Central memory CD4-positive, alpha-beta T cell (primary cell): Measurements from ENCODE around the gene KIFAP3.
"Not testable (repeated sequence)": the region's sequence is repeated elsewhere in the genome, so short reads cannot be mapped to it uniquely, and the experiment has no call there.

Source experiments
- DNase-seq: peaks from one replicate; pipeline ENCODE4 v3.0.0; 2022

The KIFAP3 gene

GRCh38 chr1:170063109-170063826 lies 11.2 kb downstream of the KIFAP3 start:
- no peak for DNase-seq

DNA sequence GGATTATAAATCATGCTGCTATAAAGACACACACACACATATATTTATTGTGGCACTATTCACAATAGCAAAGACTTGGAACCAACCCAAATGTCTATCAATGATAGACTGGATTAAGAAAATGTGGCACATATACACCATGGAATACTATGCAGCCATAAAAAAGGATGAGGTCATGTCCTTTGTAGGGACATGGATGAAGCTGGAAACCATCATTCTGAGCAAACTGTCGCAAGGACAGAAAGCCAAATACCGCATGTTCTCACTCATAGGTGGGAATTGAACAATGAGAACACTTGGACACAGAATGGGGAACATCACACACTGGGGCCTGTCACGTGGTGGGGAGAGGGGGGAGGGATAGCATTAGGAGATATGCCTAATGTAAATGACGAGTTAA lies 12.8 kb downstream of the KIFAP3 start:
- not testable (repeated sequence) for DNase-seq

GRCh38 chr1:170060015-170060520 lies 14.4 kb downstream of the KIFAP3 start:
- DNase-seq = not testable (repeated sequence)

DNA sequence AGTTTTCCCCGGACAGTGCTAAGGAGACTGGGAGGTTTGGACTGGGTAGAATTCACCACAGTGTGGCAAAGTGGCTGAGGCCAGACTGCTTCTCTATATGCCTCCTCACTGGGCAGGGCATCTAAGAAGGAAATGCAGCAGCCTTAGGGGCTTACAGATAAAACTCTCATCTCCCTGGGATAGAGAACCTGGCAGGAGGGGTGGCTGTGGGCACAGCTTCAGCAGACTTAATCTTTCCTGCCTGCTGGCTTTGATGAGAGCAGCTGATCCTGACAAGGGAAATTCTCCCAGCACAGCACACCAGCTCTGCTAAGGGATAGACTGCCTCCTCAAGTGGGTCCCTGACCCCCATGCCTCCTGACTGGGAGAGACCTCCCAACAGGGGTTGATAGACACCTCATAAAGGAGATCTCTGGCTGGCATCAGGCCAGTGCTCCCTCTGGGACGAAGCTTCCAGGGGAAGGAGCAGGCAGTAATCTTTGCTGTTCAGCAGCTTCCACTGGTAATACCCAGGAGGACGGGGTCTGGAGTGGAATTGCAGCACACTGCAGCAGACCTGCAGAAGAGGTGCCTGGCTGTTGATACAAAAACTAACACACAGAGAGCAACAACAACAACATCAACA lies 25.2 kb downstream of the KIFAP3 start:
- DNase-seq = no peak

DNA sequence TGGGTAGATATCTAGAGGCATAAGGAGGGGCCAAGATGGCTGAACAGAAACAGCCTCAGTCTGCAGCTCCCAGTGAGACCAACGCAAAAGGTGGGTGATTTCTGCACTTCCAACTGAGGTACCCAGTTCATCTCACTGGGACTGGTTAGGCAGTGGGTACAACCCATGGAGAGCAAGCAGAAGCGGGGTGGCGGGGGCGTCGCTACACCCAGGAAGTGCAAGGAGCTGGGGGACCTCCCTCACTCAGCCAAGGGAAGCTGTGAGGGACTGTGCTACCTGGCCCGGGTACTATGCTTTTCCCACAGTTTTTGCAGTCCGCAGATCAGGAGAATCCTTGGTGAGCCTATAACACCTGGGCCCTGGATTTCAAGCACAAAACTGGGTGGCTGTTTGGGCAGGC lies 26.0 kb downstream of the KIFAP3 start:
- no peak for DNase-seq

DNA sequence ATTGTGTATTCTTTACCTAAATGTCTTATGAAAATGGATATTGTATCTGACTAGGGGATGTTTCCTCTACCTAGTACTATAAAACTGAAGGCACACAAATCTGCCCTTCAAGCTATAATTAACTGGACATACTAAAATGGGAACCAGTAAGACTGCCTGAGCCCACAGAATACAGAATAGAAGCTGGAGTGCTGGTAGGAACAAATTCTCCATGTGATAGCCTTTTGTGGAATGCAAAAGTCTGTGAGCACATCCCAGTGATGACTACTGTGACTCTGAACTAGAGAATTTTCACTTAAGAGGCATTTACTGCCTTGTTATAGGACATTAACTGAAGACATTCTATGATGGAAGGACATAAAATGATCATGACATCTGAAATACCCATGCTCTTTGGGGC lies 30.3 kb downstream of the KIFAP3 start:
- DNase-seq = no peak

- no peak for DNase-seq
Measured at GRCh38 chr1:170041423-170042192, 32.9 kb downstream of the KIFAP3 start.

DNA sequence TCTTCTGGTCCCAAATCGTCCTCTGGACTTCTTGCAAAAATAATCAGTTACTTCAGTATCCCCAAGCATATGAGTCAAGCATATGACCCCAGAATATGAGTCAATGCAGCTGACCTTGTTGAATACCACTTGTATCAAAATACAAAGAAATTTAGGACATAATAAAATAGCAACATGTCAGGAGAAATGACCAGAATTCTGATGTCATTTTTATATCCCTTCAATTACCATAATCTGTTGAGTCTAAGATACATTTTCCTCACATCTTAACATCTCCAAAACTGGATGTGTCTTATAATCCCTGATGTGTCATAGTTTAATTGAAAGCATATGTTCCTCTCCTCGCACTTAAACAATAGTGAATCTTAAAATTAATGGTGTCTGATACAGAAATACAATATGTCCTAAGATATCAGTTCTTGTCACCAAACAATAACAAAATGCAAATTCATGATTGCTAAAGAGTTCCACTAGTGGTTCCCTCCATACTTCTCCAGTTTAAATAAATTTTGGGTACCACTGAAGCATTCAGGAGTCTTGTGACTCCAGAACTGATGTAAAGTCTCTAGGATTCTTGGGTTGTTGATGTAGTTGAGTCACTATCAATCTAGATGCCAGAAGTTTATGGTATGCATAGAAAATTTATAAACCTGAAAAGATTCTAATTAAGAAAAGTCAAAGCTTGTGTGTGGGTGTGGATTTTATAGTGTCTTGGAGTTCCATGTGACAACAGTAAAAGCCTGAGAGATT lies 41.8 kb downstream of the KIFAP3 start:
- no peak for DNase-seq

- DNase-seq = no peak
Measured at GRCh38 chr1:170030212-170030611, 44.3 kb downstream of the KIFAP3 start.

- DNase-seq = no peak
Measured at GRCh38 chr1:170027760-170028159, 46.7 kb downstream of the KIFAP3 start.

- no peak for DNase-seq
Measured at GRCh38 chr1:170020859-170021258, 53.6 kb downstream of the KIFAP3 start.

DNA sequence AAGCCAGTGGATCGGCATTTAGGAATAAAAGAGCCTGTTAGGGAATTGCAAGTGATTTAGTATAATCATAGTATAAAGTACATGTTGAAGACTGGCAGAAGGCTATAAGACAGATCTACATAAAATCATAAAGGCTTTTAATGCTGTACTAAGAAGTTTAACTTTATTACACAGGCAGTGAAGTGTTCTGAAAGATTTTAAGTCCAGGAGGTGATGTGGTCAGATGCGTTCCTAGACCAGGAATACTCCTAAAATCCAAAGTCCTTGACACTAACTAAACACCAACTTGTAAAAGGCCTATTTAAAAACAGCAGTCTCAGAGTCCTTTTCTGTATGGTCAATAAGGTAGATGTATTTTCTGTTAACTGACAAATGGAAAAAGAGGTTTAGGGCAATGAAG lies 57.0 kb downstream of the KIFAP3 start:
- DNase-seq = no peak

GRCh38 chr1:170012920-170013319 lies 61.6 kb downstream of the KIFAP3 start:
- DNase-seq = no peak

DNA sequence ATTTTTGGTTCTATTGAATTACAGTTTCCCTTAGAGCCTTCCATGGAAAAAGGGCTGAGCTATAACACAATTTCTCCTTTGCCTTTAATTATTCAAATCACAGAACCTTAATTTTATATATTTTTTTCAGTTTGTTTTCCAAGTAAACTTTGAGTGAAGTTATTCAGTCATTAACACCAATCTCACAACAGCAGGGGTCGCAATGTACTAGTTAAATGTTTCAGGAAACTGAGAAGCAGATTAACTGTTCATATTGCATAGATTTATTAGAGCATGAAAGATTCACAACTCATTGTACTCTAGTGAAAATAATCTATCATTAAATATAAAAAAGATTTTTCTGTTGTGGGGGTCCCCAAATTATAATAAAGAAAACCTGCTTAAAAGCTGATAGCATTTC lies 64.1 kb downstream of the KIFAP3 start:
- DNase-seq = no peak

DNA sequence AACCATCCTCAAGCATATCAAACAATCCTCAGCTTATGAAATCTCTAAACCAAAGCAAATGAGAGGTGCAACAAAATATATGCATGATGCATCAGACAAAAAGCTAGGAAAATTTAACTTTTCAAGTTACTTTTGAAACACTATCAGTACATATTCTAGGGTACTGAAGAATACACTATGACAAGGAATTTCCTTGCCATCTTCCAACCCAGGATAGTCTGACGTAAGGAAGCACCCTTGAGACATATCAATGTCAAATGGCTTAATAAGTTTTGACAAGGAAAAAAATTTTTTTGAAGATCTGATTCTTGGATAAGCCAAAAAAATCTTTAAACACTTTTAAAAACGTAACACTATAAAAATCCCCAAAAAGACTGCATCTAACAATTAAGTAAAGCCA lies 64.9 kb downstream of the KIFAP3 start:
- no peak for DNase-seq

DNA sequence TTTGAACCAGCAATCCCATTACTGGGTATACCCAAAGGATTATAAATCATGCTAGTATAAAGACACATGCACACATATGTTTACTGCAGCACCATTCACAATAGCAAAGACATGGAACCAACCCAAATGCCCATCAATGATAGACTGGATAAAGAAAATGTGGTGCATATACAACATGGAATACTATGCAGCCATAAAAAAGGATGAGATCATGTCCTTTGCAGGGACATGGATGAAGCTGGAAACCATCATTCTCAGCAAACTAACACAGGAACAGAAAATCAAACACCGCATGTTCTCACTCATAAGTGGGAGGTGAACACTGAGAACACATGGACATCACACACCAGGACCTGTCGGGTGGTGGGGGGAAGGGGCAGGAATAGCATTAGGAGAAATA lies 65.8 kb downstream of the KIFAP3 start:
- not testable (repeated sequence) for DNase-seq

- DNase-seq = not testable (repeated sequence)
Measured at GRCh38 chr1:170003270-170003835, 71.1 kb downstream of the KIFAP3 start.

DNA sequence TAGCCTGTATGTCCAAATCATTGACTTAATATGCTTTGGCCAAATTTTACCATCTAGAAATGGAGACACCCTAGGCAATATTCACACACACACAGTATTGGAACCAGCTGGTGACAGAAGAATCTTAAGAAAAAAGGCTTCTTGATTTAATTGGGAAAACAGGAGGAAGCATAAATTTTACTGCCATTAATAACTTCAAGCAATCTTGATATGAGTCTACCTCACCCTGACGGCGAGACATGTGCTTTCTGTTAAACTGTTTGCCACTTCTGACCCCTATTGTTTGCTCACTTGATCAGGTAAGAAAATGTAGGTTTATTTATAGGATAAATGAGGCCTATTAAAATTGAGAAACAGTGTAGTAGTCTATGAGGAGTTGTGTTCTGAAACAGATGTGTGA lies 73.2 kb downstream of the KIFAP3 start:
- DNase-seq = no peak

GRCh38 chr1:169999761-170000160 lies 74.7 kb downstream of the KIFAP3 start:
- no peak for DNase-seq

DNA sequence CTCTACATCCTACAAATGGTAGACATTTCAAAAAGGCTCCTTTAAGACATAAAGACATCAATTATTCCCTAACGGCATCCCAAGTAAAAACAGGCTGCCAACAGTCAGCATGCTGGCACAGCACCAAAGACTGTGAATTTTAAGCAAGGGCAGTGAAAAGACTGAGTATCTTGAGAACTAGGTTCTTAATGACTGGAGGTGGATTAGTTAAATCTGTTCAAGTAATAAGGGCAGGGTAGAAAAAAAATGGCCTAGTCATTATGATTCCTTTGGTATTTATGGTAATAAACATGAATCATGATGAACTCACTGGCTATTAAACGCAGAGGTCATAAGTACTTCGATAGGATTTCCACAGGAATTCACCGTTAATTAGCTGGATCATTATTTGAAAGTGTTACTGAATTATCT lies 75.2 kb downstream of the KIFAP3 start:
- no peak for DNase-seq

- no peak for DNase-seq
Measured at GRCh38 chr1:169995993-169996392, 78.5 kb downstream of the KIFAP3 start.

- DNase-seq = no peak
Measured at GRCh38 chr1:169989246-169989645, 85.2 kb downstream of the KIFAP3 start.

DNA sequence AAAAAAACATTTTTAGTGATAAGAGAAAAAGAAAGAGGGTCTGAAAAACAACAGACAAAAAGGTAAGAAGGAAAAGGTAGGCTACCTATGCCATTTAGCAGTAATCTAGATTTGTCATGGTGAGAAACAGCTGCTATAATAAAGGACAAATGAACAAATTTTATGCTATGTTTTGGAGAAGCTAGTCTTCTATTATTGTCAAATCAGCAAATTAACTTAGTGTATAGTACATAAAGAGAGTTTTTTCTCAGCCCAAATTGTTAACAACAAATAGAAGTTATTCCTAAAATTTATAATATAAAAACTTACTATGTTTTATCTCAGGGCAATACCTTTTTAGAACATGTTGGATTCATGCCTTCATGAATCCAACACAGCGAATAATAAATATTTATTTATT lies 88.7 kb downstream of the KIFAP3 start:
- DNase-seq = no peak
